ENCODE results near the gene TMEM185B.

TMEM185B gene

DNA sequence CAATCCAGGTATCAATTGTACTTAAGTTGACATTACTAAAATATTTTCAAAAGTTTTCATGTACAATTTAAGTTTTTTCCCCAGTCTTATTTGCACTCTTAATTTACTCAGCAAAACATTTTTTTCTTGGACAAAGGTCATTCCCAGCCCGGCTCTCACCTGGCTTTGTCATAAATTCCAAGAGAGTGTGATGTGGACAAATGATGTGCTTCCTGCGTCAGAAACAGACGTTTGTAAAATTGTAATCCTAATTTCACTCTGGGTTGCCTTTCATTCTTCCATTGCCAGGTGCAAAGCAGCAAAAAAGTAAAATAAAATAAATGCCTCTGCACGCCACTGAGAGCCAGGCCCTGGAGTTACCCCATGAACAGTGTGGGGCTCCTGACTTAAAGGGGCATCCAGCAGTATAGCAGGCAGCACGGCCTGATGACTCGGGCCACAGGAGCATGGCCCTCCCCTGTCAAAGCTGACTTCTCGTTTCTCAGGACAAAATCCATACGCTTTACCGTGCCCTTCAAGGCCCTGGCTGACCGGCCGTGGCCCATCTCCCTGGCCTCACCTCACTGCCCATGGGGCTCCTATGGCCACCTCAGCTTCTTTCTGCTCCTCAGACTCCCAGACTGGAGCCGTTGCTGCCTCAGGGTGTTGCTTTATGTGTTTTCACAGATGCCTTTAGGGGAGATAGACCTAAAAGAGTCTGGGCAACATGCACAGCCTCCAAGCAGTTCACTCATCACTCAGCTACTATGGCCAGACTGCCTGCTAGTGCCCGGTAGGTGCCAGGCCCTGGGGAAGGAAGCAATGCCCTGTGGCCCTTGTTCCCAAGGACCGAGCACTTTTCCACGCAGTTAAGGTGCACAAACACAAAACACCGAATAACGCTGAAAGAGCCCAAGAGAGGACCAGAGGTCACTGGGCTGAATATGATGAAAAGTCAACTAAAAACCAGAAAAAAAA is 7.6 kb upstream of the TMEM185B start:
- DNase-seq: no peak

DNA sequence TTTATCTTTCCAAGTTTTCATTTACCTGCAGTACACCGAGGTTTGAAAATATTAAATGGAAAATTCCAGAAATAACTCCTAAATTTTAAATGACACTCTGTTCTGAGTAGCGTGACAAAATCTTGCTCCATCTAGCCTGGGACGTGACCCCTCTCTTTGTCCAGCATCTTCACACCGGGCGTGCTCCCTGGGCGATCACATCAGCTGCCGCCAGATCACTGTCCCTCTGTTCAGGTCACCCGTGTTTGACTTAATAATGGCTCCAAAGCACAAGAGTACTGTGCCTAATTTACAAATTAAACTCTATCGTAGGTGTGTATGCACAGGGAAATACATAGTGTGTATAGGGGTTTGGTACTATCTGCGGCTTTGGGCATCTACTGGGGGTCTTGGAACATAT is 6.1 kb upstream of the TMEM185B start:
- no peak for DNase-seq

DNA sequence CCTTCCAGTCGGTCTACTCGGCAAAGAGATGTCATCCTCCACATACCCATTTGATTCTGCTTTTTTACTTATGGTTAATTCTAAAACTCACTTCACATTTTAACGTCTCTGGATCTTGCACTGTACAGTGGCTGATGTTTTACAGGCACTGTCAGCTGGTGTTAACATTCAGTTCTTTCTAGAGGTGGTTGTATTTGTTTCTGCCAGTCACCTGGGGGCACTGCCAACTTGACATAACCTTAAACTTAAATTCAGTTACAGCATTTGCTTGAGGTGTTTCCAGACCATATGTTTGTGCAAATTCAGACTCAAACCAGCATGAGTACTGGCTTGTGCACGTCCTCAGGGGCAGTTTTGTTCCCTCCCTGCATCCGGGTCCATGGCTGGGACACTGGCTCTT is 5.3 kb upstream of the TMEM185B start:
- DNase-seq: no peak

DNA sequence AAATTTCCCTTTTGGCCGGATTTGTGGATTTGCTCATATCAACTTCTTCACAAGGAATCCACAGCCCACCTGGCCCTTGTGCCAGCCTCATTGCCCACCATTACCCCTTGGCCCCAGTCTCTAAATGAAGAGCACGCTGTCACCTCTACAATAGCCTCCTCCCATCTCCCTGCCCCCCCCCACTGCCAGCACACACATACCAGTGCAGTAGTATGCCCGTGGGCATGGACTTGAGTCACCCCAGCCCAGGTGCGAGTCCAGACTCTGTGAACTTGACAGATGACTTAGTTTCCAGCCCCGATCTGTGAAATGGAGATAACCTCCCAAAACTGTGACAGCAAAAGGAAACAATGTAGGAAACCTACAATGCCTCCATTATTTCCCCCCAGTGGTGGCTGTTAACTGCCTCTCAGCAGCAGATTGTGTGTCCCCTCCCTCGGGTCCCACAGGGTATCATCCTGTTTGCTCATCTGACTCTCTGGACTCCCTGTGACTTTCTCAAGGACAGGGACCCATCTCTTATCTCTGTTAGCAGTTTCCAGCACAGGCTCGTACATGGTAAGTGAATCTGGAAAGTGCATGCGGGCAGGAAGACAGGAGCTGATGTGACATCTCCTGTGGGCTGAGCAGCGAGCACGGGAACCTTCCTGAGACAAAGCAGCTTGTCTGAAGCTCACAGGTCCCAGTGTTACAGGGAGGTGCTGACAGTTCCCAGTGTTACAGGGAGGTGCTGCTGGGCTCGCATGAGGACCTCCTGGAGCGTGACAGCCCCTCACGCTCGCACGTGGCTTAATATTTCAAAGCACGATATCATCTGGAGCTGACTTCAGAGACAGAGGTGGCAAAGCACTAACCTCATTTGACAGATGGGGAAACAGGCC is 4.2 kb upstream of the TMEM185B start:
- DNase-seq: no peak

DNA sequence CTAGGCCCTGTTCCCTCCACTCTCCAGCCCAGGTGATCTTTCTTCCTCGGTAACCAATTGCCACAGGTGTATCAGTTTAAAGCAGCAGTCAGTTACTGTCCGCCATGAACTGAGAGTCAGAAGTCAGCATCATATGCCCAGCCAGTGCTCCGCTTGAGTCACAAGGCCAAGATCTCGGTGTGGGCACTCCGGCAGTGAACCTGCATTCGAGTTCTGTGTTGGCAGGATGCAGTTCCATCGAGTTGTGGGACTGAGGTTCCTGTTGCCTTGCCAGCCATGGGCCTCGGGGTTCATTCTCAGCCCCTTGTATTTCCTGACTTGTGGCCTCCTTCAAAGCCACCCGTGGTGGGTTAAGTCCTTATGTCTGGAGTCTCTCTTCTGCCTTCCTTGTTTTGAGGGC is 3.1 kb upstream of the TMEM185B start:
- DNase-seq: no peak

DNA sequence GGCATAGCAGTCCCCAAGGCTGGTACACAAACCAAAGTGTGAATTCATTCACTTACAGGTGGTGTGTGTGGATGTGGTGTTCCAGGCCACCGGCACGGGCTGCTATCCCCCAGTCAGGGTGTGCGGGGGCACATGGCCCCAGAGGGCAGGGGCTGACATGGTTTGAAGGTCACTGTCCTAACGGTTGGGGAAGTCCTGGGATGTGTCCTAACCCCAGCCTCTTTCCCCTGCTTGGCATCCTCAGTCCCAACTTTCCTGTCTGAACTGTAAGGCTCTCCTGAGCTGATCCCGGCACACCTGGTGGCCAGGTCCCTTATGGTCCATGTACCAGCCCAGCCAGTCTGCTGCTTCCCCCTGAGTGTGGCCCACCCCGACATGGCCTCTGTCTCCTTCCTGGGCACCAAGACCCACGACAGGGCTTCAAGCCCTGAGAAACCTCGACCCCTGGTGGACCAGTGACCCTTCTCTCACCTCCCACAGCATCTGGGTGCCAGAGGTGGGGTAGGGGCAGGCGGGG is 2.4 kb upstream of the TMEM185B start:
- no peak for DNase-seq

DNA sequence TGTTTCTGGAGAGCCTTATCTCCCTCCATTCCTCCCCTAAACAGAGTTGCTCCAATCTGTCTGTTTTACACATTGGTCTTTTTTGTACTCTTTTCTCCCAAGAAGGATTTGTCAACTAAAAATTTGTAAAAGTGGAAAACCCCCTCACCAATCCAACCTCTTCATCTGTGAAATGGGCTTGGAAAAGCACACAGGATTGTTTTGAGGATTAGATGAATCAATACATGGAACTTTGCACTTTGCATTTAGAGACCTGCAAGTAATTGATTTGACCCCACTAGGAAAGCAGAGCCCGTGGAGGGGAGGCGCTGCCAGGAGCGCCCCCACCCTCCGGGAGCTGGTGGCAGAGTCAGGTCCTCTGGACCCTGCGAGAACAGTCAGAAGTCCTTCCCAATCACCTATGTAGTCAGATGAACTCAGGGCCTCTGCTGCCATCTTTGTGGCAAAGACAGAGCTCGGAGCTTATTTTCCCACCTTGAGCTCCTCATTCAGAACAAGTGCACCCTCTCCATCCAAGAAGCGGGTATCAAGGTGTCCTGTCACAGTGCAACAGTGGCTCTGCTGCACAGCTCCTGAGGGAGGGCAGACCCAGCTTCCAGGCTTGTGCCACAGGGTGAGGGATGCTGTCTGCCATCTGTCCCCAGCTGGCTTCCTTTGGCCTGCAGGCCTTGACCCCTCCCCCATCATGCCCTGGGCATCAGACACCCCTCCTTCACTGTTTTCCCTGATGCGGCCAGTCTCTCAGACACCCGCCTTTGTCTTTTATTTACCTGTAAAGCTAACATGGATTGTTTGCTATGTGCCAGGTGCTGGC is 1.7 kb upstream of the TMEM185B start:
- DNase-seq: no peak

DNA sequence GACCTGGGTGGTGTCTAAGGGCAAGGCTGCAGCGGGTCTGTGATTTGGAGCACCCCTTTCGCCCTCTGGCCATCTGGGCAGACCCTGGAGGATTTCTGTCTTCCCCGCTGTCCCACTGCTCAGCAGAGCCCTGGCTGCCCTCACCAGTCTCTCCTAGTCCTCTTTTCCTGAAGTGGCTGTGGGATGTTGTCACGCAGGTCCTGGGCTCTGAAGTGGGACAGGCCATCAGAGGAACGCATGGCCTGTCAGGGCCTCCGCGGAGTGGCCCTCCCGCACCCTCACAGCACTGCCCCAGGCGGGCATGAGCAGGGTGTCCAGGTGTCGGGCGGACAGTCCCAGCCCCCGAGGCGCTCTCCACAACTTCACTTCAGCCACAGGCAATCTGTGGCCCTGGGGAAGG is 1.1 kb upstream of the TMEM185B start:
- no peak for DNase-seq

DNA sequence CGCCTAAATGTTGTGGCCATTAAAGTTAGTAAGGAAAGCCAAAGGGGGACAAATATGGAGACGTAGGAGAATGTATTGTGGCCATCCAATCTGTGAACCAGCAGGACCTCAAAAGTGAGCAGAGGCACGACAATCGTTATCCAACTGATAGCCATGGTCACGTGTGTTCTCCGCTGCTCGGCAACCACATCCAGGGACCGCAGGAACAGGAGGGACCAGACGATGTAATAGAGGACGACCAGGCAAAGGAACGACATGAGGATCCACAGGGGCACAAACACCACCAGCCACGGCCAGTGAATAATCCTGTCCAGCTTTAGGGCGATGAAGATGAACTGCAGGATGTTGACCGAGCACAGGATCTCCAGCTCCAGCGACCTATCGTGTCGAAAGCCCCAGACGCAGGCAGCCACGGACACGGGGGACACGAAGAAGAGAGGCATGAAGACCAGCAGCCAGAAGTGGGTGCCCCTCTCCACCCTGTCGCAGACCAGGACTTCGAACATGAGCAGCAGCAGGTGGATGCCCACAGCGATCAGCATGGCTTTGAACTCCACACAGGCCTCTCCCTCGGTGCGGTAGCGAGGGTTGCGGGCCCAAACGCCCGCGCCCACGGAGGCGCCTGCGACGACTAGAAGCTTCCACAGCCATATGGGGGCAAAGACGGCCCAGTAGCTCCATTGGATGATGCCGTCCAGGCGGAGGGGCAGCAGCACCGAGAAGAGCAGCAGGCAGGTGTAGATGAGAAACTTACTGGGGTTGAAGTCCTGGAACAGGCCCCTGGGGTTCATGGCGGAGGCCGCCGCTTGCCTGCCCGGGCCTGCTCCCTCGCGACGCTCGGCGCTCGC is 790 bp downstream of the TMEM185B start:
- no peak for DNase-seq

DNA sequence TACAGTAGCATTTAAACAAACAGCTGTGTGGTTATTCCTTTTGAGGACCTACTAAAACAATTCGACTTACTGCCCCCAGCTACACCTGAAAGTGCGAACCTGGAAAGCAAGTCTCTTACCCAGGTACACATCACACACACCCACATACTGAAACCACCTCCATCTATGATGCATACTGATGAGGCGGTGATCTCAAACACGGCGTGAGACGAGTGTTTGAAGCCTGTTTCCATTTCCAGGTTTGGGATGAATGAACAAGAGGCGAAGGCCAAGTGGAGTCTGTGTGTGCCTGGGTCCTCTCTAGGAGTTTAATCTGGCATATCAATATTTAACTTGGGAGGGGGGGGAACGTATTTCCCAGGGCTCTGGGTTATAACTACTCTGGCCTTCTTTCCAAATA is 1.6 kb downstream of the TMEM185B start:
- DNase-seq: no peak

DNA sequence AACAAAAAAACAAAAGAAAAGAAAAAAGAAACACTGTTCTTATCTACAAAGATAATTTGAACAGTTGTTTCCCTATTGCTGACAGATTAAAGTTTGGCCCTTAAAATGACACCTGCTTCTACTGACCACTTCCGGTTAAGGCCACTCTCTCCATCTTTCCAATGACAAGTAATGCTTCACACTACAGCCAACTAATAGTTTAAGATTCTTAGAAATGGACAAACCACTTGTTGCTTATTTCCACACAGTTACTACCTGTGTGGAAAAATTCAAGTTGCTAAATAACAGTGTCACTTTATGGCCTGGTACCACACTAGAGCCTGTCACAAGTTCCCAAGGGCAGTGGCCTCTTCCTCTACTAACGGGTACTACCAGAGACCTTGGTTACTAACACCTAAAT is 2.4 kb downstream of the TMEM185B start:
- no peak for DNase-seq

DNA sequence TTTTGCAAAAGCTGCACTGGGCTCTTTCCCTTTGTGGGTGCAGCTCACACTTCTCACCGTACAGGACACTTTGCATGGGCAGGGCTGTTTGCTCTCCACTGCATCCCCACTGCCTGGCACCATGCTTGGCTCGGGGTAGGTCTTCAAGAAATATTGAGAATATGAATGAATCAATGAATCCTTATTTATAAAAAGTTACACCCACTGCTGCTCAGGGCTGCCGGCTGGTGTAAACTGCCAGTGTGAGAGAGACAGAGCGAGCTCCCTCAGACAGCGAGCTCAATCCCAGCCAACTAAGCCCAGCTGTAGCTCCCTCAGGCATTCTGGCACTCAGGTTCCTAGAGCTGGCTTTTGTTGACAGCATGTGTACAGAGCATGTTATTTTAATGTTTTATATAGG is 3.4 kb downstream of the TMEM185B start:
- DNase-seq: no peak

DNA sequence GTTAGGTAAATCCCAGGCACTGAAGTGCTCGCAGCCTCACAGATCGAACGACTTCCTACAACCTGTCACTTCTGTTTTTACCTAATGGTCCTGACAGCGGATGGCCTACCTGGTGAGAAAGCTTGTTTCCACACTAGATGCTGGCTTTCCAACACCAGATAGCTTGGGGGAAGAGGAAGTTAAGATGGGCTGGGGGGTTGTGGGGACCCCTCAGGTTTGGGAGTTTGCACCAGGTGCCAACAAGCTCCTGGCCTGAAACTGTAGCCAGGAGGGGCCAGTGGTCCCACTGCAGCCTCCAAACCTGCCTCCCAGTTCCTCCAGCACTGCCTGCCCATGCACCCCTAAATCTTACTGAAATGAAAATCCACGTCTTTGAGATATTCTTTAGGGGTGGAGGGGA is 3.9 kb downstream of the TMEM185B start:
- DNase-seq: no peak

DNA sequence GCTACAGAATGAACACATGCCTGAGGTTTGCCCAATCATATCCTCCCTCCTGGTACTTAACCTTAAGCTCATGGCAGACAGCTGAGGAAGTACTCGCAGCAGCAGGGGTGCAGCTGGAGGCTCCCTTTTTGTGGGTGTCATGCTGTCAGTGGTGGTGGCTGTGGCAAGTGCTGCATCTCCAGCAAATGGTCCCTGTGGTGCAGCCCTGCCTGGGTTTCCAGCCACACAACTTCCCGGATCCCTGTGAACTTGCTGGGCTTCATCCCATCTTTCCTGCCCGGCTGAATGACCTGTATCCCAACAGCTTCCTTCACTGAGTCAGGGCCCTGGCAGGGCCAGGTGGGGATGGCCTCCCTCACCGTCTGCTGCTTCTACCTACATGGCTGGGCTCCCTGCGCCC is 5.0 kb downstream of the TMEM185B start:
- no peak for DNase-seq

DNA sequence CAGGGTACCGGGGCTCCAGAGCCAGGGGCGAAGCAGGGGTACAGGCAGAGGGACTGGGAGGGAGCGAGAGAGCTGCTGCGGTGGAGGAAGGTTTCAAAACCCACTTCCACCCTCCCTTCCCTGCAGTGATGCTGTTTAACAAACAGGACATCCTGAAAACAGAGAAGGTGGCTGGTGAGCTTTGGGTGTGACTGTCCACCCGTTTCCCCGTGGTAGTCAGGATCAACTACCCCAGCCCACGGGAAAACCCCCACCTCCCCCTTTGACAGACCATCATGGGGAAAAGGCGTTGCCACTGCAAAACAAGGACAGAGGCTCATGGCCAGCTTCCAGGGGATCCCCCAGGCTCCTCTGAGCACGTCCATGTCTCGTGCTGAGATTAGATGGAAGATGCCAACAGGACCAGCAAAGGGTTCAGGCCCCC is 12.9 kb downstream of the TMEM185B start:
- no peak for DNase-seq

DNA sequence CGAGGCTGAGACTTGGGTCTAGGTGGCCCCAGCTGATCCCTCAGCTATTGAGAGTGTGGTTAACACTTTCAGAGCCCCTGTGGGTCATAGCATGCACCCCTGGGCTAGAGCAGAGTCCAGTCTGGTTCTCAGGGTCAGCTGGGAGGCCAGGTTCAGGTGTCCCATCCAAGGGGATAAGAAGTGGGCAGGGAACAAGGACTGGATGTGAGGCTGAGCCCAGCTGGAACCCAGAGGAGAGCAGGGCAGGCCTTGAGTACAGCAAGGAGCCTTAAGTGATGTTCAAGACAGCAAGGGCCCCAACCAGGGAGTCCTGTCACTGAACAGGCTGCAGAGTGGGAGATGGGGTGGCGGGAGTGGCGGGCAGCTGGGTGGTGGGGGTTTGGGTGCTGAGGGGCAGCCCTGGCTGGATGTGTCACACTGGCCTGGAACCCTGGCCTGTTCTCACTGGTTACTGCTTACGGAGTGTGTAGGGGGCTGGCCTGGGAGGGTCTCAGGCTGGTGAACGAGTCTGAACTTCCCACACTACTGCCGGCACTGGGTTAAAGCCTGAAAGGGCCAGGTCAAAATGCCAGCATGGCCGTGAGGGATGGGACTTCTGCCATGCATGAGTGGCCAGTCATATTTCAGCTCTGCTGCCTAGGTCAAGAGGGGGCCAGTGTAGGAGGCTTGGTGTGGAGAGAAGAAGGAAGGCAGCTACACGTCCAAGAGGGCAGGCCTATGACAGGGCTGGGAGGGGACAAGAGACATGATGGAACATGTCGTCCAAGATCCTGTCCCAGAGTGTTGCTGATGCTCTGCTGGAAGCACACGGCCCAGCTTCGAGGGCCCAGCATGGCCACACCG is 13.6 kb downstream of the TMEM185B start:
- no peak for DNase-seq

DNA sequence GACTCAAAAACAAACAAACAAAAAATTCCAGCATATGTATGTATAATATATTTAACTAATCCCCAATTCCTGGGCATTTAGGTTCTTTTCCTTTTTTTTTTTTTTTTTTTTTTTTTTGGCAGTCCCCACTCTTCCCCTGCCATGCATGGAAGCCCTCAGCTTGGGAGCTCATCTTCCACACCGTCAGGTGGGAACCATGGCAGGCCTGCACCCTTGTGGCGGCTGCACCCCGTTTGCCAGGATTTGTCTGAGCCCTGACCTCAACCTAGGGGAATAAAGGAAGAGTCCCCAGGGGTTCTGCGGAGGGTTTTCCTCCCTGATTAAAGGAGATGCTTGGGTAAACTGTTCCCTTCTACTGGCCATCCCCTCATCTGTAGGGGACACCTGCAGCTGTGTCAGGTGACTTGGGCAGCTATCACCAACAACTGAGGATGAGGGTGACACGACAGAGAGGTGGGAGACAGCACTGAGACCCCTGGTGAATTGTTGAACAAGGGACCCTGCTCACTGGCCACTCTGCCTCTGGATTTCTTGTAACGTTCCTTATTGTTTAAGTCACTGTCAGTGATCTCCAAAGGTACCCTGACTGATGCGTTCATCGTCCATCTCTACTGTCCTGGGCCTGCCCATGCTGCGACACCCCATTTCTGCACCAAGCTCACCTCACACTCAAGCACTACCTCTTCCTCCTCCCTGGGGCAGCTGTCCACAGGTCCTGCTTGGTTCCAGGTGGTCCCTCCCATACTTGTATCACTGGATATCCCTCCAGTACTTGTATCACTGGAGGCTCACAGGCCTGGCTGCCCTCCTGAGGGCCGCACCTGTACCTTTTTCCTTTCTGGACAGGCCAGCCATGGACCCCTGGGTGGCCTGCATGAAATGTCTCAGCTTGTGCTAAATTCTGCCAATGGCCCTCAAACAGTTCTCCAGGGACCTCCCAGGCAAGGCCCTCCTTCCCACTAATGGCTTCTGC is 14.5 kb downstream of the TMEM185B start:
- no peak for DNase-seq

DNA sequence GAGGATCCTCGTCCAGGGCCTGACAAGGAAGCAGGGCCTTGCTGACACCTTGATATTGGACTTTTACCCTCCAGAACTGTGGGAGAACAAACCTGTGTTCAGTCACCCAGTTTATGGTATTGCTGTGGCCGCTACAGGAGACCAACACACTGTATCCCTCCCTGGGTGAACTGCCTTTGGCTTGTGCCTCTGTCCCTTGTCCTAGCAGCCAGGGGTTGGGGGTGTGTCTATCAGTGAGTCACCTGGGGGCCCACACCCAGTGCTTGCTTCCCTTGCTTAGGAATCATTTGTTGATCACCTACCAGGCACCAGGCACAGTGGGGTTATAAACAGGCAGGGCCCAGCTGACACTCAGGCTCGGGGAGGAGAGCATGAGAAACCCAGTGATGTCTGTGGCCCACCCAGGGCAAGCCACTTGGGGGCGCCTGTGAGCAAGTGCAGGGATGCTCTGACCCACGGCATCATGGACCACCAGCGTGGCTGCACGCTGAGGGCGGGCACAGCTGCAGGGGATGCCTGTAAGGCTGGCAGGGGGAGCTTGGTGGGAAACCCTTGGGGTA is 17.1 kb downstream of the TMEM185B start:
- peak; percentile 58 for DNase-seq
